Subcutaneous abdominal adipose tissue (tissue), 5 donors: ENCODE data around the gene RBM47.
A peak's percentile ranks its signal among the peaks of the same experiment; 100 is the strongest.
"Not testable (repeated sequence)": the region's sequence is repeated elsewhere in the genome, so short reads cannot be mapped to it uniquely, and the experiment has no call there.

ENCODE experiments used
- H3K27ac ChIP-seq: one replicate; pipeline ENCODE4 v1.7.0; 2013; ENCODE audit warnings: low read depth, mild to moderate bottlenecking, inconsistent platforms, low read length, moderate library complexity
- H3K27me3 ChIP-seq, 5 donors: one replicate each; pipeline ENCODE4 v1.7.0; 2013; ENCODE audit warnings: low read length in 5 of 5, inconsistent platforms in 1 of 5; ENCODE audit not compliant: control insufficient read depth in 5 of 5, insufficient read depth in 4 of 5
- H3K36me3 ChIP-seq, 5 donors: one replicate each; pipeline ENCODE4 v1.7.0; 2013; ENCODE audit warnings: low read length in 5 of 5; ENCODE audit not compliant: control insufficient read depth in 5 of 5, insufficient read depth in 5 of 5
- H3K4me1 ChIP-seq, 5 donors: one replicate each; pipeline ENCODE4 v1.7.0; 2013; ENCODE audit warnings: low read length in 5 of 5, mild to moderate bottlenecking in 3 of 5, moderate library complexity in 1 of 5; ENCODE audit not compliant: control insufficient read depth in 5 of 5, insufficient read depth in 5 of 5
- H3K4me3 ChIP-seq, 5 donors: one replicate each; pipeline ENCODE4 v1.7.0; 2013; ENCODE audit warnings: low read length in 5 of 5, low read depth in 1 of 5
- H3K9ac ChIP-seq, 5 donors: one replicate each; pipeline ENCODE4 v1.7.0; 2013; ENCODE audit warnings: low read length in 5 of 5, mild to moderate bottlenecking in 4 of 5, moderate library complexity in 3 of 5
- H3K9me3 ChIP-seq, 5 donors: one replicate each; pipeline ENCODE4 v1.7.0; 2013; ENCODE audit warnings: low read length in 5 of 5; ENCODE audit not compliant: control insufficient read depth in 5 of 5
- donor health status: healthy.
- donor health status: healthy.
- donor health status: healthy.
- donor health status: healthy.
- donor health status: healthy.

The RBM47 gene

GRCh38 chr4:40525752-40526598, 103.7 kb downstream of the RBM47 start:
- peak overlapping the region; percentile 83 for H3K27ac ChIP-seq
- no peaks in the 10 kb centered on the region for H3K27me3 ChIP-seq
- no peaks in the 10 kb centered on the region for H3K9me3 ChIP-seq
- H3K9ac ChIP-seq: peak overlapping the region in 3 of 5 donors; percentile 20 to 74 (median 59)
- no peaks in the 10 kb centered on the region for H3K36me3 ChIP-seq
- H3K4me1 ChIP-seq: peaks cover 2 to 24% (median 19%) of the 10 kb centered on the region in 5 donors
- H3K4me3 ChIP-seq: no peak overlapping the region

- Histone ChIP-seq H3K27me3 (no peaks in the 10 kb centered on the region), H3K4me1 (peaks cover 2 to 24% (median 19%) of the 10 kb centered on the region in 5 donors), H3K36me3 (no peaks in the 10 kb centered on the region), H3K27ac (peak overlapping the region; percentile 83), H3K4me3 (no peak overlapping the region), H3K9ac (no peak overlapping the region), H3K9me3 (no peaks in the 10 kb centered on the region)
Observed at GRCh38 chr4:40524366-40525041, 105.2 kb downstream of the RBM47 start.

GRCh38 chr4:40523581-40523980, 106.1 kb downstream of the RBM47 start:
- H3K4me1 ChIP-seq: peaks cover 2 to 24% (median 19%) of the 10 kb centered on the region in 5 donors
- H3K27me3 ChIP-seq: no peaks in the 10 kb centered on the region
- no peak overlapping the region for H3K4me3 ChIP-seq
- H3K27ac ChIP-seq: no peak overlapping the region
- no peak overlapping the region for H3K9ac ChIP-seq
- H3K9me3 ChIP-seq: no peaks in the 10 kb centered on the region
- H3K36me3 ChIP-seq: no peaks in the 10 kb centered on the region

DNA sequence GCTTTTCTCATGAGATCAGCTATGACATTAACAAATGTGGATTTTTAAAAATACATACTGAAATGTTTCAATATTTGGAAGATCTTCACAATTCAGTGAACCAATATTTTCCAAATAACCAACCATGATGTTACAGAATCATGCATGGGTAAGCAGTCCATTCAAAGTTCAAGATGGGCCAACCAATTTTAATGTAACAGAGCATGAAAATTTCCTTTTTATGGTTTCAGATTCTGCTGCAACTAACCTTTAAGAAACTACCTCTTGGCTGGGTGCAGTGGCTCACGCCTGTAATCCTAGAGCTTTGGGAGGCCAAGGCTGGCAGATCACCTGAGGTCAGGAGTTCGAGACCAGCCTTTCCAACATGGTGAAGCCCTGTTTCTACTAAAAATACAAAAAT, 107.7 kb downstream of the RBM47 start:
- Histone ChIP-seq H3K36me3 (no peaks in the 10 kb centered on the region), H3K27ac (no peak overlapping the region), H3K4me3 (no peak overlapping the region), H3K4me1 (peaks cover 2 to 24% (median 19%) of the 10 kb centered on the region in 5 donors), H3K9ac (no peak overlapping the region), H3K9me3 (no peaks in the 10 kb centered on the region), H3K27me3 (no peaks in the 10 kb centered on the region)

DNA sequence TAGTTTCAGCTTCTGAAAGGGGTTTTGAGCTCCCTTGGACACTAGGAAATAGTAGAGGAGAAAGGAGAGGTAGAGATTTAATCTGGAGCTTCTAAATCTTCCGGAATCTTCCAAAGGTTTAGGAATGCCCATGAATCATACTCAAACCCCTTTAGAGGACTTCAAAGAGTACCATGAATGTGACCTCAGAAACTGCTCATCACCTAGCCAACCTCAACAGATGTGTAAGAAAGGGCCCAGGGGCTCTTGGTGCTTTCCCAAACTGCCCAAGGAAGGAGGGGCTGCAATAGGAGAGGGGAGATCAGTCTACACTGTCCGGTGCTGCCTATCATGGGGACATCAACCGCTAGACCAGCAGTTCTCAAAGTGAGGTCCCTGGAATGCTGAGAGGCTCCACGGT, 109.1 kb downstream of the RBM47 start:
- no peaks in the 10 kb centered on the region for H3K27me3 ChIP-seq
- no peak overlapping the region for H3K9ac ChIP-seq
- no peaks in the 10 kb centered on the region for H3K9me3 ChIP-seq
- no peak overlapping the region for H3K4me3 ChIP-seq
- H3K36me3 ChIP-seq: no peaks in the 10 kb centered on the region
- no peak overlapping the region for H3K27ac ChIP-seq
- peaks cover 0 to 24% (median 18%) of the 10 kb centered on the region in 5 donors for H3K4me1 ChIP-seq

DNA sequence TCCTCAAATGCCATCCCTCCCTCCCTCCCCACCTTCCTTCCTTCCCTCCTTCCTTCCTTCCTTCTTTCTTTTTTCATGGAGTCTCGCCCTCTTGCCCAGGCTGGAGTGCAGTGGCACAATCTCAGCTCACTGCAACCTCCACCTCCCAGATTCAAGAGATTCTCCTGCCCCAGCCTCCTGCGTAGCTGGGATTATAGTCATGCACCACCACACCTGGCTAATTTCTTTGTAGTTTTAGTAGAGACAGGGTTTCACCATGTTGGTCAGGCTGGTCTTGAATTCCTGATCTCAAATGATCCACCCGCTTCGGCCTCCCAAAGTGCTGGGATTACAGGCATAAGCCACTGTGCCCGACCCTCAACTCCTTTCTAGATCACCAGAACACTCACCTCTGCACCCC, 112.6 kb downstream of the RBM47 start:
- peaks cover 2 to 29% (median 26%) of the 10 kb centered on the region in 5 donors for H3K4me1 ChIP-seq
- H3K36me3 ChIP-seq, H3K27ac ChIP-seq, H3K4me3 ChIP-seq, H3K27me3 ChIP-seq, H3K9me3 ChIP-seq, H3K9ac ChIP-seq: not testable (repeated sequence)

DNA sequence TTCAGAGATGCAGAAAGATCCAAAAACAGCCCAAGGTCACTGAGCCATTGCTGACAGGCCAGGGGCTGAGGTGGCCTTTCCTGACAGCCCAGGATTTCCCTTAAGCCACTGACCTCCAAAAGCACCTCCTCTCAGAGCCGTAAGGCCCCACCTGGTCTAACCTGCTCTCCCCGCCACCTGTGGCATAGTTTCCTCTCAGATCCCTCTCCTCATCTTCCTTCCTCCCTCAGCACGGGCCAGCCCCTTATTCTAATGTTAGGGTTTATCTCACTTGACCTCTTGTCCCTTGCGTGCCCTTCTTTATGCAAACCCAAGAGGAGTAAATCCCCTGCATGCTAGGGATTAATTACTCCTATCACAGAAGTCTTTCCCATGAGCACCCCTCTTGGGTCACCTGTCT, 113.0 kb downstream of the RBM47 start:
- H3K4me3 ChIP-seq: no peak overlapping the region
- no peaks in the 10 kb centered on the region for H3K9me3 ChIP-seq
- H3K27ac ChIP-seq: no peak overlapping the region
- no peaks in the 10 kb centered on the region for H3K36me3 ChIP-seq
- H3K27me3 ChIP-seq: no peaks in the 10 kb centered on the region
- no peak overlapping the region for H3K9ac ChIP-seq
- peaks cover 2 to 29% (median 26%) of the 10 kb centered on the region in 5 donors for H3K4me1 ChIP-seq

GRCh38 chr4:40515398-40516293, 114.0 kb downstream of the RBM47 start:
- Histone ChIP-seq H3K36me3 (no peaks in the 10 kb centered on the region), H3K4me1 (peaks cover 2 to 29% (median 26%) of the 10 kb centered on the region in 5 donors), H3K9me3 (no peaks in the 10 kb centered on the region), H3K27me3 (no peaks in the 10 kb centered on the region), H3K27ac (peak overlapping the region; percentile 68), H3K9ac (peak overlapping the region in 2 of 5 donors; percentile 8 to 75), H3K4me3 (peak overlapping the region; percentile 36 to 62 (median 50))

- H3K4me3 ChIP-seq: peak overlapping the region; percentile 36 to 62 (median 50)
- H3K4me1 ChIP-seq: peaks cover 2 to 29% (median 26%) of the 10 kb centered on the region in 5 donors
- peak overlapping the region in 1 of 5 donors; percentile 75 for H3K9ac ChIP-seq
- H3K27me3 ChIP-seq: no peaks in the 10 kb centered on the region
- peak overlapping the region; percentile 68 for H3K27ac ChIP-seq
- no peaks in the 10 kb centered on the region for H3K9me3 ChIP-seq
- no peaks in the 10 kb centered on the region for H3K36me3 ChIP-seq
Observed at GRCh38 chr4:40515037-40515397, 114.6 kb downstream of the RBM47 start.
